Progenitor cell of endocrine pancreas (in vitro differentiated cells): ENCODE results near the gene SPHKAP. TPM values are rescaled to one million over a fixed set of nuclear protein-coding genes. Genes with fewer than 3 reads are reported as not detected.

Experiments used
- DNase-seq: peaks from one replicate; pipeline ENCODE4 v3.0.0; 2021; ENCODE audit warnings: low spot score; ENCODE audit not compliant: unreplicated experiment
- H3K27ac Mint-ChIP-seq: 2 replicates; pipeline ENCODE4 v1.8.0; 2021; ENCODE audit warnings: mild to moderate bottlenecking, moderate library complexity, mixed read lengths
- H3K27me3 Mint-ChIP-seq: 2 replicates; pipeline ENCODE4 v1.8.0; 2021; ENCODE audit warnings: mixed read lengths
- H3K36me3 Mint-ChIP-seq: 2 replicates; pipeline ENCODE4 v1.8.0; 2022; ENCODE audit warnings: mixed read lengths; ENCODE audit not compliant: insufficient read depth
- H3K4me1 Mint-ChIP-seq: 2 replicates; pipeline ENCODE4 v1.8.0; 2021; ENCODE audit warnings: low read depth, mixed read lengths
- H3K4me3 Mint-ChIP-seq: 2 replicates; pipeline ENCODE4 v1.8.0; 2021; ENCODE audit warnings: low read depth, mild to moderate bottlenecking, moderate library complexity, mixed read lengths
- H3K9me3 Mint-ChIP-seq: 2 replicates; pipeline ENCODE4 v1.8.0; 2021; ENCODE audit warnings: low read depth, mixed read lengths
- CTCF ChIP-seq: fragments of 200-600 bp; sonication (generic); IDR thresholded peaks from one replicate; pipeline ENCODE4 v1.5.0; 2021; ENCODE audit warnings: antibody characterized with exemption, mild to moderate bottlenecking; ENCODE audit not compliant: unreplicated experiment
- total RNA-seq: library from RNA; stranded (reverse); gene quantifications from 2 replicates; pipeline ENCODE4 v1.2.1, GENCODE V29; 2021

The SPHKAP gene
- total RNA-seq, 1 donor from 2014 or later, result 0.07 TPM

- no peak for DNase-seq
- no peaks in the 10 kb centered on the region for H3K36me3 Mint-ChIP-seq
- no peaks in the 10 kb centered on the region for H3K4me1 Mint-ChIP-seq
- H3K4me3 Mint-ChIP-seq, result no peak overlapping the region
- H3K27me3 Mint-ChIP-seq, result no peaks in the 10 kb centered on the region
- no peaks in the 10 kb centered on the region for H3K9me3 Mint-ChIP-seq
- TF ChIP-seq CTCF, result no peak
- H3K27ac Mint-ChIP-seq, result no peak overlapping the region
Measured at GRCh38 chr2:228066126-228066798, 115.2 kb downstream of the SPHKAP start.

- H3K27me3 Mint-ChIP-seq, result no peaks in the 10 kb centered on the region
- no peaks in the 10 kb centered on the region for H3K36me3 Mint-ChIP-seq
- H3K4me3 Mint-ChIP-seq, result no peak overlapping the region
- no peaks in the 10 kb centered on the region for H3K9me3 Mint-ChIP-seq
- no peaks in the 10 kb centered on the region for H3K4me1 Mint-ChIP-seq
- H3K27ac Mint-ChIP-seq, result no peak overlapping the region
- no peak for TF ChIP-seq CTCF
- DNase-seq, result no peak
Measured at GRCh38 chr2:228065686-228066085, 115.8 kb downstream of the SPHKAP start.

GRCh38 chr2:228064796-228065315, 116.6 kb downstream of the SPHKAP start:
- no peak for TF ChIP-seq CTCF
- H3K4me3 Mint-ChIP-seq, result no peak overlapping the region
- H3K27me3 Mint-ChIP-seq, result no peaks in the 10 kb centered on the region
- H3K9me3 Mint-ChIP-seq, result no peaks in the 10 kb centered on the region
- no peaks in the 10 kb centered on the region for H3K36me3 Mint-ChIP-seq
- no peaks in the 10 kb centered on the region for H3K4me1 Mint-ChIP-seq
- H3K27ac Mint-ChIP-seq, result no peak overlapping the region
- DNase-seq, result no peak

GRCh38 chr2:228064024-228064423, 117.5 kb downstream of the SPHKAP start:
- Mint-ChIP-seq H3K27ac (no peak overlapping the region), H3K27me3 (no peaks in the 10 kb centered on the region), H3K9me3 (no peaks in the 10 kb centered on the region), H3K36me3 (no peaks in the 10 kb centered on the region), H3K4me3 (no peak overlapping the region), H3K4me1 (no peaks in the 10 kb centered on the region)
- DNase-seq, result no peak
- no peak for TF ChIP-seq CTCF

- no peaks in the 10 kb centered on the region for H3K27me3 Mint-ChIP-seq
- no peak overlapping the region for H3K27ac Mint-ChIP-seq
- no peak for DNase-seq
- no peaks in the 10 kb centered on the region for H3K36me3 Mint-ChIP-seq
- no peaks in the 10 kb centered on the region for H3K9me3 Mint-ChIP-seq
- TF ChIP-seq CTCF, result no peak
- no peak overlapping the region for H3K4me3 Mint-ChIP-seq
- no peaks in the 10 kb centered on the region for H3K4me1 Mint-ChIP-seq
Measured at GRCh38 chr2:228063558-228063957, 117.9 kb downstream of the SPHKAP start.
